Neural cell (in vitro differentiated cells): ENCODE results near the gene MYO9B.

ENCODE experiments used
- EP300 ChIP-seq: fragments of 450-650 bp; conservative IDR thresholded peaks from 2 replicates; pipeline ENCODE4 v1.6.1; 2014; ENCODE audit warnings: antibody characterized with exemption, mild to moderate bottlenecking, moderate library complexity; ENCODE audit not compliant: poor library complexity, severe bottlenecking
- POLR2AphosphoS5 ChIP-seq: IDR thresholded peaks from 2 replicates; pipeline ENCODE4 v1.6.1; 2012
- RAD21 ChIP-seq: fragments of 450-650 bp; conservative IDR thresholded peaks from 2 replicates; pipeline ENCODE4 v1.6.1; 2014; ENCODE audit warnings: antibody characterized with exemption, mild to moderate bottlenecking, moderate library complexity
- TF ChIP-seq, protein P1 (sequence below): fragments of 450-650 bp; IDR thresholded peaks from 2 replicates; pipeline ENCODE4 v1.5.1; 2014; ENCODE audit warnings: antibody characterized with exemption, mild to moderate bottlenecking, moderate library complexity; ENCODE audit not compliant: poor library complexity, severe bottlenecking

- TF ChIP-seq RAD21 (no peak), EP300 (no peak), POLR2AphosphoS5 (no peak)
- TF ChIP-seq, protein P1, sequence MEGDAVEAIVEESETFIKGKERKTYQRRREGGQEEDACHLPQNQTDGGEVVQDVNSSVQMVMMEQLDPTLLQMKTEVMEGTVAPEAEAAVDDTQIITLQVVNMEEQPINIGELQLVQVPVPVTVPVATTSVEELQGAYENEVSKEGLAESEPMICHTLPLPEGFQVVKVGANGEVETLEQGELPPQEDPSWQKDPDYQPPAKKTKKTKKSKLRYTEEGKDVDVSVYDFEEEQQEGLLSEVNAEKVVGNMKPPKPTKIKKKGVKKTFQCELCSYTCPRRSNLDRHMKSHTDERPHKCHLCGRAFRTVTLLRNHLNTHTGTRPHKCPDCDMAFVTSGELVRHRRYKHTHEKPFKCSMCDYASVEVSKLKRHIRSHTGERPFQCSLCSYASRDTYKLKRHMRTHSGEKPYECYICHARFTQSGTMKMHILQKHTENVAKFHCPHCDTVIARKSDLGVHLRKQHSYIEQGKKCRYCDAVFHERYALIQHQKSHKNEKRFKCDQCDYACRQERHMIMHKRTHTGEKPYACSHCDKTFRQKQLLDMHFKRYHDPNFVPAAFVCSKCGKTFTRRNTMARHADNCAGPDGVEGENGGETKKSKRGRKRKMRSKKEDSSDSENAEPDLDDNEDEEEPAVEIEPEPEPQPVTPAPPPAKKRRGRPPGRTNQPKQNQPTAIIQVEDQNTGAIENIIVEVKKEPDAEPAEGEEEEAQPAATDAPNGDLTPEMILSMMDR: no peak
Observed at GRCh38 chr19:17116996-17117702, 41.6 kb downstream of the MYO9B start.
